Spleen (tissue), 11 donors: ENCODE results near the gene GRIK3. TPM values are rescaled to one million over a fixed set of nuclear protein-coding genes. Genes with fewer than 3 reads are reported as not detected.

Source experiments
- DNase-seq: peaks from one replicate; pipeline ENCODE4 v3.0.0-alpha.2; 2020
- H3K27ac ChIP-seq, 8 donors: fragments of 200-600 bp; sonication (generic) in 7 of 8; 1 replicate in 4 of 8; 2 replicates in 4 of 8; pipeline versions ENCODE4 v1.5.0 to v1.8.0; 2016 to 2021; ENCODE audit warnings: inconsistent platforms in 4 of 8, mild to moderate bottlenecking in 4 of 8, moderate library complexity in 1 of 8
- H3K27me3 ChIP-seq, 7 donors: fragments of 200-600 bp; sonication (generic) in 6 of 7; replicated peaks in 1 of 7; 1 replicate in 4 of 7; 2 replicates in 3 of 7; pipeline versions ENCODE4 v1.5.0 to v1.8.0; 2016 to 2021; ENCODE audit warnings: inconsistent platforms in 3 of 7, mild to moderate bottlenecking in 1 of 7
- H3K36me3 ChIP-seq, 6 donors: fragments of 200-600 bp; sonication (generic) in 5 of 6; 1 replicate in 4 of 6; 2 replicates in 2 of 6; pipeline versions ENCODE4 v1.5.0 to v1.8.0; 2016 to 2021; ENCODE audit warnings: inconsistent platforms in 2 of 6
- H3K4me1 ChIP-seq, 6 donors: fragments of 200-600 bp; sonication (generic) in 5 of 6; 1 replicate in 3 of 6; 2 replicates in 3 of 6; pipeline versions ENCODE4 v1.5.0 to v1.8.0; 2016 to 2021; ENCODE audit warnings: inconsistent platforms in 3 of 6
- H3K4me3 ChIP-seq, 8 donors: fragments of 200-600 bp; sonication (generic) in 7 of 8; 1 replicate in 4 of 8; 2 replicates in 4 of 8; pipeline versions ENCODE4 v1.5.0 to v1.8.0; 2016 to 2021; ENCODE audit warnings: inconsistent platforms in 4 of 8, mild to moderate bottlenecking in 4 of 8, moderate library complexity in 2 of 8
- H3K9me3 ChIP-seq, 8 donors: fragments of 200-600 bp; sonication (generic) in 7 of 8; 1 replicate in 4 of 8; 2 replicates in 4 of 8; pipeline versions ENCODE4 v1.5.0 to v1.8.0; 2016 to 2021; ENCODE audit warnings: inconsistent platforms in 4 of 8
- POLR2A ChIP-seq, 3 donors: fragments of 450-650 bp; IDR thresholded peaks; one replicate each; pipeline ENCODE4 v1.5.1; 2017; ENCODE audit warnings: antibody characterized with exemption in 3 of 3, mild to moderate bottlenecking in 1 of 3
- POLR2AphosphoS5 ChIP-seq, 3 donors: sonication (generic); formaldehyde crosslinking; IDR thresholded peaks; one replicate each; pipeline ENCODE4 v1.5.1; 2017; ENCODE audit warnings: antibody characterized with exemption in 3 of 3
- WGBS, 5 donors: extraction: QIAGEN DNeasy Blood & Tissue Kit in 3 of 5; methylation state at CpG; one replicate each; pipeline versions ENCODE4 v1.1.5 to v1.1.7; 2013 to 2018; 5-methylcytosine and 5-hydroxymethylcytosine counted together
- intact Hi-C: fragments of 100-400 bp; cut with DNase I; formaldehyde crosslinking; loops from one replicate; pipeline ENCODE4 v1.15.0; 2023; ENCODE audit warnings: low total_unique reads
- polyA plus RNA-seq, 3 donors: library from polyadenylated mRNA; stranded (reverse); fragments of 200-250 nt; gene quantifications; one replicate each; pipeline ENCODE4 v1.2.1, GENCODE V29; 2013
- total RNA-seq, 7 donors: library from RNA; depleted of rRNA in 3 of 7; stranded (reverse); fragments of >200 nt in 3 of 7; fragmentation: NEBNext Ultra II Directional in 4 of 7; extraction: Animal tissue kit (Norgen Biotek cat#: 25700) in 4 of 7; gene quantifications; one replicate each; pipeline versions ENCODE4 v1.1.0 to v1.2.1, GENCODE V29; 2016 to 2021
- TF ChIP-seq, protein P1 (sequence below), 11 experiments: fragments of 200-600 bp in 7 of 11; fragments of 450-650 bp in 4 of 11; sonication (generic) in 4 of 11; IDR thresholded peaks in 8 of 11; conservative IDR thresholded peaks in 3 of 11; 1 replicate in 7 of 11; 2 replicates in 4 of 11; pipeline versions ENCODE4 v1.4.0 to v1.8.0; 2016 to 2021; ENCODE audit warnings: antibody characterized with exemption in 11 of 11, inconsistent platforms in 4 of 11, mild to moderate bottlenecking in 1 of 11
- donor health status: healthy with polysubstance abuse.
- donor health status: DM: no; HTN: no; CAD: no; lungs with moderate emphysema.
- donor health status: DM: no; HTN: no; CAD: no.
- donor health status: Bipolar disorder and iron deficiency.
- donor health status: healthy.
- donor health status: DM: no; HTN: no; CAD: no.
- donor health status: DM: yes; HTN: yes; CAD: no.

Gene GRIK3
- total and polyA plus RNA-seq, 10 donors: 0.09 to 0.74 (median 0.19) TPM

DNA sequence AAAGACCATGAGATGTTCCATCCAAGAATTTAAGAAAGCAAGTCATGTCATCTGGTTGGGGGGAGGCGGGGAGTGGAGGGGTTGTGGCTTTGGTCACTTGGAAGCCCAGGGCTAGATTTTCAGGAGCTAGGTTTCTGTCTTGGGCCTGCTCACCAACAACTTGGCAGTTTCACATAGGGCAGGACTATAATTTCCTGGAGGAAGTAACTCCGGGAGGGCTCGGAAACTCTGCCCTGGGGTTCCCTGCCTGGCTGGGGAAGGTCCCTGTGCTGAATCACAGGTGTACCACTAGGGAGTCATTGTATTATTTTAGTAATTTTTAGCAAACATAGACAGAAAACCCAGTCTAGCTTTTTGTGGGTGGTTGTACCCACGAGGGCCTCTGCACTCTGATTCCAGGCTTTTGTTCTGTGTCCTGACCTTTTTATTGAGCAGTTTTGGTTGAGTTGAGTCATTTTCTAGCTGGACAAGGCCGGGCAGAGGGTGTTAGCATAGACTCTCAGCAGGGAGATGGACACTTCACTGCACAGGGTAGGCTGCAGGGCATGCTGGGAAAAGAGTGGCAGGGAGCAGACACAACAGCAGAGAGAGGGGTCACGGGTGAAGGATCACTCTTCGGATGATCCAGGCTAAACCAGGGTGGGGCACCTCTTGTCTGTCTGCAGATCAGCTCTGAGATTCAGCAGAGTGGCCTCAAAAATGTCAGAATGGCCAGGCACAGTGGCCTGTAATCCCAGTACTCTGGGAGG lies 144.7 kb downstream of the GRIK3 start:
- H3K4me3 ChIP-seq: no peak overlapping the region
- peaks cover 0 to under 1% (median 0%) of the 10 kb centered on the region in 8 donors for H3K9me3 ChIP-seq
- peak; percentile 30 for DNase-seq
- H3K36me3 ChIP-seq: no peaks in the 10 kb centered on the region
- H3K4me1 ChIP-seq: no peaks in the 10 kb centered on the region
- intact Hi-C loops: no loop called here
- 46 to 67% (median 59%) methylated on average over 7 of the region's 7 CpGs for WGBS, 5 donors
- TF ChIP-seq, protein P1, sequence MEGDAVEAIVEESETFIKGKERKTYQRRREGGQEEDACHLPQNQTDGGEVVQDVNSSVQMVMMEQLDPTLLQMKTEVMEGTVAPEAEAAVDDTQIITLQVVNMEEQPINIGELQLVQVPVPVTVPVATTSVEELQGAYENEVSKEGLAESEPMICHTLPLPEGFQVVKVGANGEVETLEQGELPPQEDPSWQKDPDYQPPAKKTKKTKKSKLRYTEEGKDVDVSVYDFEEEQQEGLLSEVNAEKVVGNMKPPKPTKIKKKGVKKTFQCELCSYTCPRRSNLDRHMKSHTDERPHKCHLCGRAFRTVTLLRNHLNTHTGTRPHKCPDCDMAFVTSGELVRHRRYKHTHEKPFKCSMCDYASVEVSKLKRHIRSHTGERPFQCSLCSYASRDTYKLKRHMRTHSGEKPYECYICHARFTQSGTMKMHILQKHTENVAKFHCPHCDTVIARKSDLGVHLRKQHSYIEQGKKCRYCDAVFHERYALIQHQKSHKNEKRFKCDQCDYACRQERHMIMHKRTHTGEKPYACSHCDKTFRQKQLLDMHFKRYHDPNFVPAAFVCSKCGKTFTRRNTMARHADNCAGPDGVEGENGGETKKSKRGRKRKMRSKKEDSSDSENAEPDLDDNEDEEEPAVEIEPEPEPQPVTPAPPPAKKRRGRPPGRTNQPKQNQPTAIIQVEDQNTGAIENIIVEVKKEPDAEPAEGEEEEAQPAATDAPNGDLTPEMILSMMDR (IDR thresholded peaks at IDR 0.05 in 8 of 11, conservative IDR thresholded peaks at IDR 0.05 in 3 of 11): no peak
- no peak for TF ChIP-seq POLR2A (IDR thresholded peaks at IDR 0.05)
- TF ChIP-seq POLR2AphosphoS5 (IDR thresholded peaks at IDR 0.05): no peak
- H3K27ac ChIP-seq: no peak overlapping the region
- H3K27me3 ChIP-seq: peaks cover 0 to 58% (median 0%) of the 10 kb centered on the region in 7 donors

DNA sequence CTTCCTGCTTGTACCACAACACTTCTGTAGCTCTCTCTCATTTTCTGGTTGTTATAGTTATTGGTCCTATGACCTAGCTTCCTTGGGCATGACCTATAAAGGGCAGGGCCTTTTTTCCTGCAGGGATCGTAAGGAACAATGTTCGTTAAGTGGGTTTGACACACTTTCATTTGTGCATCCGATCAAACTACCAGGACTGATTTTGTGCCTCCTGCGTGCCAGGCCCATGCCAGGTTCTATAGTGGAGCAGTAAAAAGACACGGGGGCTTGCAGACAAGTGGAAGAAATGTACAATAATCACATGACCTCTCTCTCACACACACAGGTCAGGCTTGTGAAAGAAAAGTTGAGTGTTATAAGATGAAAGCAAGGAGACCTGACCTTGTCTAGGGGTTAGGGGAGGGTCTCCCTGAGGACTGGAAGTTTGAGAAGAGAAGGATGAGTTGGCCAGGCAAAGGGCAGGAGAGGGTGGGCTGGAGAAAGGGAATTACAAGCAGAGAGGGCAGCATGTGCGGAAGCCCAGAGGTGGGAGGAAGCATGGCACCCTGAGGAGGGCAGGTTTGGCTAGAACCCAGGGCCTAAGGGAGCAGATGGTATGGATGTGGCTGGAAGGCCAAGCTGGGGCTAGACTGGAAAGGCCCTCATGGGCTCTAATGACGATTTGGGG lies 145.4 kb downstream of the GRIK3 start:
- DNase-seq: peak; percentile 19
- Histone ChIP-seq H3K27me3 (peaks cover 0 to 51% (median 0%) of the 10 kb centered on the region in 7 donors), H3K27ac (no peak overlapping the region), H3K36me3 (no peaks in the 10 kb centered on the region), H3K9me3 (no peaks in the 10 kb centered on the region), H3K4me1 (no peaks in the 10 kb centered on the region), H3K4me3 (no peak overlapping the region)
- intact Hi-C loops: no loop called here
- no peak for TF ChIP-seq POLR2AphosphoS5 (IDR thresholded peaks at IDR 0.05)
- TF ChIP-seq POLR2A (IDR thresholded peaks at IDR 0.05): no peak
- TF ChIP-seq, protein P1 (IDR thresholded peaks at IDR 0.05 in 8 of 11, conservative IDR thresholded peaks at IDR 0.05 in 3 of 11): no peak
- WGBS, 5 donors: 73 to 84% (median 81%) methylated on average over 7 of the region's 7 CpGs

DNA sequence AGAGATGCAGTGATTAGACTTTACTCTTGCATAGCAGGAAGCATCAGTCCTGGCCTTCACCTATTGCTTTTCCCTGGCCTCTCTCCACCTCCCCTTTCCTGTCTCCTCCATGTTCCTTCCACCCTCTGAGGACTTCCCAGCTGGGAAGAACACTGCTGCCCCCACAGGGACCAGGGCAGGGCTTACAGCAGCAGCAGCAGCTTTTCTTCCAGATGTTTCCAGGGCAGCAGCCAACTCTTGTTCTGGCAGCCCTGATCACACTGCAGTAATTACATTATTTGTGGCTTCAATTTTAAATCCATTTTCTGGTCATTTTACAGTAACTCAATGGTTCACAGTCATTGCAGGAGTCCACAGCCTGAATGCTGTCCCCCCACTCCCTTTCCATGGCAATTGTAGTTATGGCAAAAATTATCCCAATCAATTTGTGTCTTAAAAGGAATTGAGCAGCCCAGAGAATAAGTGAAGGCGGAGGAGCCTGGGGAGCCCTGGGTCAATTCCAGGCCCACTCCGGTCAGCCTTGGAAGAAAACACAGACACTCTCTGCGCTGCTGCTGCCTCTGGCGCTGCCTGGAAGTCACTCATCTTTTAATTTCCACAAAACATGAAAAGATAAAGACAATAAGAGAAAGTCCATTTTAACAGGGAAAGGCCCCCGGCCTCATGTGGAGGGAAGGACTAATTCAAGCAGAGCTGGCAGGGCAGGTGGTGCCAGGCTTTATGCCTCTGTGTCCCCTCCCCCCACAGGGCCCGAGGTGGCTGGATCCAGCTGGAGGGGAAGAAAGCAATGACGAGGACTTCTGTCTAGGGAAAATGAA lies 148.6 kb downstream of the GRIK3 start:
- Histone ChIP-seq H3K4me1 (no peaks in the 10 kb centered on the region), H3K9me3 (no peaks in the 10 kb centered on the region)

More for the DNA sequence above, 148.6 kb downstream of the GRIK3 start:
- TF ChIP-seq POLR2AphosphoS5 (IDR thresholded peaks at IDR 0.05): no peak
- no peak for TF ChIP-seq POLR2A (IDR thresholded peaks at IDR 0.05)
- TF ChIP-seq, protein P1 (IDR thresholded peaks at IDR 0.05 in 8 of 11, conservative IDR thresholded peaks at IDR 0.05 in 3 of 11): no peak
- no peaks in the 10 kb centered on the region for H3K36me3 ChIP-seq
- H3K4me3 ChIP-seq: no peak overlapping the region
- intact Hi-C loops: no loop called here
- H3K27ac ChIP-seq: no peak overlapping the region
- peak; percentile 38 for DNase-seq
- 68 to 82% (median 75%) methylated on average over 7 of the region's 7 CpGs for WGBS, 5 donors
- peaks cover 0 to 32% (median 0%) of the 10 kb centered on the region in 7 donors for H3K27me3 ChIP-seq
